HG03520 (cell line): ENCODE measurements around the gene PIK3R6.
"Not testable (repeated sequence)": the region's sequence is repeated elsewhere in the genome, so short reads cannot be mapped to it uniquely, and the experiment has no call there.

Source experiments
- ATAC-seq: cut with Tn5 transposase; IDR thresholded peaks from one replicate; pipeline ENCODE4 v1.9.1; 2021; ENCODE audit warnings: mild to moderate bottlenecking, moderate library complexity; ENCODE audit not compliant: unreplicated experiment

The PIK3R6 gene

GRCh38 chr17:8894202-8894671 lies 26.8 kb upstream of the PIK3R6 start:
- ATAC-seq, result no peak

- no peak for ATAC-seq
These were observed 26.2 kb upstream of the PIK3R6 start for GRCh38 chr17:8893621-8894201.

DNA sequence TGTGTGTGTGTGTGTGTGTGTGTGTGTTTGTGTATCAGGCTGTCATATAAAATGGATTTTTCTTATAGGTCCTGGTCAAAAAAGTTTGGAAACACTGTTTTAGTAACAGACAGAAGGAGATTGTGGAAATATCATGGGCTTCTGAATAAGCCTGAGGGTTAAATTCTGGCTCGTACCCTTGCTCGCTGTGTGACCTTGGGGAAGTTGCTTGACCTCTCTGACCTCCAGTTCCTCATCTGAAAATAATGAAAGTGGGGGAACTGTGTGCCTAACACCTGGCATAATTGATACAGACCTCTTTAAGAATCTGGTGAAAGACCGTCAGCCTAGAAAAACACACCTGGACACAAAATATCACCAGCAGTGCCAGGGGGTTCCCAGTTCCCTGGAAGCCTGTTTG lies 25.6 kb upstream of the PIK3R6 start:
- no peak for ATAC-seq

DNA sequence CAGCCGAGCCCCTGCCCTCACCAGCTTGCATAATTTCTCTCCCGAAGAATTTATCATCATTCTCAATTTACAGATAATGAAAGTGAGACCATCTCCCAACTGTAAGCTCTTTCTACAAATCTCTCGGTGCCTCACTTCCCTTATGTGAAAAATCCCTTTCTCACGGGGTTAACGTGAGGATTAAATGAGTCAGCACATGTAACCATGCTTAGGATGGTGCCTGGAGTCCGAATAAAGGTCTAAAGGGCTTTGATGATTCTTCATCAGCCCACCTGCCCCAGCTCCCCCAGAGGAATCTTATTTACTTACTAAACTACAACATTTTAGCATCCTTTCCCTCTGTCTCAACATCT lies 24.8 kb upstream of the PIK3R6 start:
- ATAC-seq, result no peak

GRCh38 chr17:8890671-8891070 lies 23.2 kb upstream of the PIK3R6 start:
- ATAC-seq, result no peak

- ATAC-seq, result no peak
These were observed 22.2 kb upstream of the PIK3R6 start for GRCh38 chr17:8889458-8890210.

GRCh38 chr17:8888704-8889302 lies 21.3 kb upstream of the PIK3R6 start:
- ATAC-seq, result no peak

DNA sequence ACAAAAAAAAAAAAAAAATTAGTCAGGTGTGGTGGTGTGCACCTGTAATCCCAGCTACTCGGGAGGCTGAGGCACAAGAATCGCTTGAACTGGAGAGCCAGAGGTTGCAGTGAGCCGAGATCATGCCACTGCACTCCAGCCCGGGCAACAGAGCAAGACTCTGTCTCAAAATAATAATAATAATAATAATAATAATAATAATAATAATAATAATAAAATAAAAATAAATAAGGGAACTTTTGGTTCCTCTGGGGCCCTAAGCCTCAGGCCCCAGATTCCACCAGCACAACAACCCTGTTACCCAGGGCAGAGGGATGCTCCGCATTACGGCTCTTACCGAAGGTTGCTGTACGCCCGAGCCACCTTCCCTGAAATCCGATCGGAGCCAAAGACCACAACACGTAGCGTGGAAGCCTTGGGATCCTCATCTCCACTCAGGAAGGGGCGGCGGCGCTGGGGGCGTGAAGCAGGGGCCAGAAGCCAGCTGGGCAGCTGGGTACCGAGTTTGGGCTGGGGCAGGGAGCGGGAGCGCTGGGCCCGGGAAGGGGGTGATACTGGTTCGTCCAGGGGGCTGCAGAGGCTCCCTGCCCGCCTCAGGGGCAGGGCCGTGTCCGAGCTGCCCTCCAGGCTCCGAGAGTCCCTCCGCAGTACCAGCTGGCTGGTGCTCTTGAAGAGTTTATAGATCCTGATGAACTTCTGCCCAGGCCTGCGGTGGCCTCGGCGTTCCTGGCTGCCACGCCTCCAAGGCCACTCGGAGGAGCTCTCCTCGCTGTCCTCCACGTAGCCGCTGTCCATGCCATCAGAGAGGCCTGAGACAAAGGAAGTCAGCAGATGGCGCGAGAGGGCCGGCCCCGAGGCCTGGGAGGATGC lies 20.6 kb upstream of the PIK3R6 start:
- no peak for ATAC-seq

DNA sequence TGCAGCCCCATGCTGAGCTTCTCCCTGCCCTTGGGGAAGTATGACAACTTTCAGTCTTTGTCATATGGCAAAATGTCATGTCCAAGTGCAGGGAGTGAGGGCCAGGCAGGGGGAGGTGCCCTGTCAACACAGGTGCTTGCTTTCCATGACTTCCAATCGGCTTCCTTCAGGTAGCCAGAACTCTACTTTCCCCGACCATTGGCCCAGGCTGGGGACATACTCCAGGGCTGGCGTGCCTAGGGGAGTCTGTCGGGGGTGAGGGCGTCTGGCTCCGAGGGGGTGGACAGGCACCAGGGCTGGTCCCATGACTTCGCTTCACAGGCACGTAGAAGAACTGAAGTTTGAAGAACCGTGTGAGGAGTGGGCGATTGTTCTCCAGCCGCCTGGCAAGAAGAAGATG lies 19.8 kb upstream of the PIK3R6 start:
- ATAC-seq, result no peak

- no peak for ATAC-seq
These were observed 18.7 kb upstream of the PIK3R6 start for GRCh38 chr17:8885967-8886684.

DNA sequence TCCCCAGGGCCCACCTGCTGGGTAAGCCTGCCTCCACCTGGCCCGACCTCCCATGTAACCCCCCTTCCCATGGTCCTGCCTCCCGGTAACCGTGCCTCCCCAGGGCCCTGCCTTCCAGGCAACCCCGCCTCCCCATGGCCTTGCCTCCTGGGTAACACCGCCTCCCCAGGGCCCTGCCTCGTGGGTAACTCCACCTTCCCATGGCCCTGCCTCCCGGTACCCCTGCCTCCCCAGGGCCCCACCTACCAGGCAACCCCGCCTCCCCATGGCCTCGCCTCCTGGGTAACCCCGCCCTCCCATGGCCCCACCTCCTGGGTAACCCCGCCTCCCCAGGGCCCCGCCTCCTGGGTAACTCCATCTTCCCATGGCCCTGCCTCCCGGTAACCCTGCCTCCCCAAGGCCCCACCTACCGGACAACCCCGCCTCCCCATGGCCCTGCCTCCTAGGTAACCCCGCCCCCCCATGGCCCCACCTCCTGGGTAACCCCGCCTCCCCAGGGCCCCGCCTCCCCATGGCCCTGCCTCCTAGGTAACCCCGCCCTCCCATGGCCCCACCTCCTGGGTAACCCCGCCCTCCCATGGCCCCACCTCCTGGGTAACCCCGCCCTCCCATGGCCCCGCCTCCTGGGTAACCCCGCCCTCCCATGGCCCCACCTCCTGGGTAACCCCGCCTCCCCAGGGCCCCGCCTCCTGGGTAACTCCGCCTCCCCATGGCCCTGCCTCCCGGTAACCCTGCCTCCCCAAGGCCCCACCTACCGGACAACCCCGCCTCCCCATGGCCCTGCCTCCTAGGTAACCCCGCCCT lies 17.9 kb upstream of the PIK3R6 start:
- ATAC-seq, result not testable (repeated sequence)

DNA sequence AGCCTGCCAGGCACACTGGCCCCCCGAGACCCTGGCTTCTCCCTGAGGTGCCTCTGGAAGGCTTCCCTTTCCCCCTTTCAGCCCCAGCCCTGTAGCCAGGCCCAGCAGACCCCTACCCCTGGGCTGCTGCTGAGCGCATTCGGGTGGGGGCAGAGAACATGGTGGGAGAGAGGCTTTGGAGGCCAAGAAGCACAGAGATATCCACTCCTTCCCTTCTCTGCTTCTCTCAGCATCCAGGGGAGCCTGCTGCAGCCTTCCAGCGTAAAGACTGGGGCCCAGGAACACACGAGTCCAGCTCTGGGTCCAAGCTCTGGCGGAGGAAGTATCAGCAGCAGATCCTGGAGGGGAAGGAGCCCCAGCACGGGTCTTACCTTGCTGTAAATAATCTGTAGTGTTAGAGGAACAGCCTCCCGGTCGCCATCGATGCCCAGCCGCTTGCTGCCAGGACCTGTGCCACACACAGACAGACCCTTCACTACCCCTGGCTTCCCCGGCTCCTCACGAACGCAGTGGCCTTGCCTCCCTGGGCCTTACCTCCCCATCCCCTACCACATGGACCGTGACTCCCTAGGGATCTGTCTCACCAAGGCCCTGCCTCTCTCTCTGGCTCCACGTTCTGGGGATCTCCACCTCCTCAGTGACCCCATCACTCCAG lies 17.0 kb upstream of the PIK3R6 start:
- ATAC-seq, result no peak

DNA sequence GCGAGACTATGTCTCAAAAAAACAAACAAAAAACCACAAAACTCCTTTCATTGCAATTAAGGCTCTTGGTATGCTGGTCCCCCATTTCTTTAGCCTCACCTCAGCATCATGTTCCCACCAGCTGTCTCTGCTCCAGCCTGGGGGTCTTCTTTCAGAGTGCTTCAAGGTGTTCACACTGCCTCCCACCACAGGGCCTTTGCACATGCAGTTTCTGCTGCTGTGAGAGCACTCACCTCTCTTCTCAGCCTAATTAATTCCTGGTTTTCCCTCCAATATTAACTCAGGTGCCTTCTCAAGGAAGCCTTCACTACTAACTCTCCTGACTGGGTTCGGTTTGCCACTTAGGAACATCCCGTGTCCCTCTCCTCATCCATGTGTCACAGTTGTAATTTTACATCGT lies 15.9 kb upstream of the PIK3R6 start:
- ATAC-seq, result no peak

DNA sequence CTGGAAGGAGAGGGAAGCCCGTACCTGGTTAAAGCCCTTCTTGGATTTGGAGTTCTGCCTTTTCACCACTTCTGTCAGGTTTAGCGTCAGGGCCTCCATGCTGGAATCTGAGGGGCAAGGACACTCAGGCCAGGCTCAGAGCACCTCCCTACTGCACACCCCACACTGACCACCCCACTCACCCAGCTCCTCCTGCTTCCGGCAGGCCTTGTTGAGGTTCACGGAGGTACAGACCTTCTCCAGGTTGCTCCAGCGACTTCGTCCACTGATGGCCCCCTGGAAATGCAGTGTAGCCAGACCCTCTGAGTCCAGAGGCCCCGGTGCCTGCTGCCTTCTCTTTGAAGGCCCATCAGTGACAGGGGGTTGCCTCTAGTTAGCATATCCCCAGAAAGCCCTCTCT lies 14.1 kb upstream of the PIK3R6 start:
- no peak for ATAC-seq

- no peak for ATAC-seq
These were observed 13.0 kb upstream of the PIK3R6 start for GRCh38 chr17:8880466-8880865.

DNA sequence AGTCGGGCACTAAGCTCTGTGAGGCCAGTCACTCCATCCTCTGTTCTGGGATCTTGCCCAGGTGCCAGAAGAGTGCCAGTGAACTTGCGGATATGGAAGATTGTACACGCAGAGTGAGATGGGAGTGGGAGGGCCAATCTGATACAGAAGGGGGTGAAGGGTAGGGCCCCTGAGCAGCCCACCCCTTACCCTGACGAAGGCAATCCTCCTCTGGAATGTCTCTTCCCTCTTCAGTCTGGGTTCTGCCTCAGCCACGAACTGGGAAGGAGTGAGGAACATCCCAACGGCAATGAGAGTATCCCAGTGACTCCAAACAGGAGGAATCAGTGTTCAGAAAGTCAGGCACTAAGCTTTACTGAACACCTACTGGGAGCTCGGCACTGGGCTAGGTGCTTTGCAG lies 11.9 kb upstream of the PIK3R6 start:
- ATAC-seq, result no peak

DNA sequence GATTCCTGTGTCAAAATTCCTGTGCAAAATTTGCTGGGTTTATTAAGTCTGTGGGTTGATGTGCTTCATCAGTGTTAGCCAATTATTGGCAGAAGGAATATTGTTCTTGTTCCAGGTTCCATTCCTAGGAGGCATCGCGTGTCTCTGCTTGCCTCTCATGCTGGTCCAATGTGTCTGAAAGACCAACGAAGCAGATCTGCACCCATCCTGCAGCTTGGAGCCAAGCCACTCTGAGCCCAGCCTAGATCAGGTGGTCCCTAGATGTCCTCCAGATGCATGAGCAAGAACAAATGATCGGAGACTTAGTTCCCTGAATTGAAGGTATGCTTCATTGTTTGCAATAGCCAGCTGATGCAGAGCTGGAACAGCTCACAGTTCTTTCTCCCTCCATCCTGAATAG lies 10.5 kb upstream of the PIK3R6 start:
- ATAC-seq, result no peak

GRCh38 chr17:8875957-8876356 lies 8.5 kb upstream of the PIK3R6 start:
- ATAC-seq, result no peak

- ATAC-seq, result no peak
These were observed 8.0 kb upstream of the PIK3R6 start for GRCh38 chr17:8875436-8875835.
